NCI-H1930 (cell line): Measurements from ENCODE around the gene SEMA6A.

ENCODE experiments used
- DNase-seq, 2 experiments: peaks; one replicate each; lab custom pipeline; 2025; lab: John Stamatoyannopoulos, UW

The SEMA6A gene, protein sequence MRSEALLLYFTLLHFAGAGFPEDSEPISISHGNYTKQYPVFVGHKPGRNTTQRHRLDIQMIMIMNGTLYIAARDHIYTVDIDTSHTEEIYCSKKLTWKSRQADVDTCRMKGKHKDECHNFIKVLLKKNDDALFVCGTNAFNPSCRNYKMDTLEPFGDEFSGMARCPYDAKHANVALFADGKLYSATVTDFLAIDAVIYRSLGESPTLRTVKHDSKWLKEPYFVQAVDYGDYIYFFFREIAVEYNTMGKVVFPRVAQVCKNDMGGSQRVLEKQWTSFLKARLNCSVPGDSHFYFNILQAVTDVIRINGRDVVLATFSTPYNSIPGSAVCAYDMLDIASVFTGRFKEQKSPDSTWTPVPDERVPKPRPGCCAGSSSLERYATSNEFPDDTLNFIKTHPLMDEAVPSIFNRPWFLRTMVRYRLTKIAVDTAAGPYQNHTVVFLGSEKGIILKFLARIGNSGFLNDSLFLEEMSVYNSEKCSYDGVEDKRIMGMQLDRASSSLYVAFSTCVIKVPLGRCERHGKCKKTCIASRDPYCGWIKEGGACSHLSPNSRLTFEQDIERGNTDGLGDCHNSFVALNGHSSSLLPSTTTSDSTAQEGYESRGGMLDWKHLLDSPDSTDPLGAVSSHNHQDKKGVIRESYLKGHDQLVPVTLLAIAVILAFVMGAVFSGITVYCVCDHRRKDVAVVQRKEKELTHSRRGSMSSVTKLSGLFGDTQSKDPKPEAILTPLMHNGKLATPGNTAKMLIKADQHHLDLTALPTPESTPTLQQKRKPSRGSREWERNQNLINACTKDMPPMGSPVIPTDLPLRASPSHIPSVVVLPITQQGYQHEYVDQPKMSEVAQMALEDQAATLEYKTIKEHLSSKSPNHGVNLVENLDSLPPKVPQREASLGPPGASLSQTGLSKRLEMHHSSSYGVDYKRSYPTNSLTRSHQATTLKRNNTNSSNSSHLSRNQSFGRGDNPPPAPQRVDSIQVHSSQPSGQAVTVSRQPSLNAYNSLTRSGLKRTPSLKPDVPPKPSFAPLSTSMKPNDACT

DNA sequence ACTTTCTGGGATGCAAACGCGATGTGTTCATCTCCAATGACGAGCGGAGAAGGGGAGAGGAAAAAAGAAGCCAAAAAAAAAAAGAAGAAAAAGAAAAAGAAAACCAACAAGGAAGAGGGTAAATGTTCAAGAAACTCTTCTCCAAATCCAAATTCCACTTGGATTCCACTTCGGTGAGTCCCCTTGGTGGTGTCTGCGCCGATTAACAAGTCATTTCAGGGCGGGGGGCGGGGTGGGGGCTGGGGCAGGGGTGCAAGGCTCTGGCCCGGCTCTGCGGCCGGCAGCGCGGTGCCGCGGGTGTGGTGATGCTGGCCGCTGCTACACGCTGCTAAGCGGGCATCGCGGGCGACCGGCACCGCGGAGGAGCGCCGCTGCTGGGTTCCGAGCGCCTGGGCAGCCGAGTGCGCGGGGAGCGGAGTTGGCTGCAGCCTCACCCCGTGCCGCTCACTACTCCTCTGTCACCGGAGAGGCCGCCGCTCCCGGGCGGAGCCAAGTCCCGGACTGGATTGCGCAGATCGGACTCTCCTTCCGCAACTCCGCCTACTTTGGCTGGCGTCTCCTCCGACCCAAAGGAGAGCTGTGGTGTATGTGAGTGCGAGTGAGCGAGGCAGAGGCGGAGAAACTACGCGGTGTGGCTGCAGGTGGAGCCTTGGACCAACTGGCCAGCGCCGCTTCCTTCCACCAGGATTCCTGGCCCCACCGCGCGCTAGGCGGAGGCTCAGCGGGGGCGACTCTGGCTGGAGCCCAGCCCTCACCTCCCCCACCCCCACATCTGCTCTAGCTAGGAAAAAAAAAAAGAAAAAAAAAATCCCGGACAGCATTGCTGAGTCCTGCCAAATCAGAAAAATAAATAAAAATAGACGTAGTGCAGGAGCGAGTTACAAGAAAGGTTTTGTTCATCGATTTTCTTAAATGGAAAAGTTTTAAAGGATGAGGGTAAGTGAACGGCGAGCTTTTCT, at the start of gene SEMA6A:
SEMA6A (minus strand) TSS at position 457 of the 959 bp plus-strand sequence. CDS start 69,879 bp downstream, outside the sequence.
- DNase-seq = peak; percentile 75 to 85

DNA sequence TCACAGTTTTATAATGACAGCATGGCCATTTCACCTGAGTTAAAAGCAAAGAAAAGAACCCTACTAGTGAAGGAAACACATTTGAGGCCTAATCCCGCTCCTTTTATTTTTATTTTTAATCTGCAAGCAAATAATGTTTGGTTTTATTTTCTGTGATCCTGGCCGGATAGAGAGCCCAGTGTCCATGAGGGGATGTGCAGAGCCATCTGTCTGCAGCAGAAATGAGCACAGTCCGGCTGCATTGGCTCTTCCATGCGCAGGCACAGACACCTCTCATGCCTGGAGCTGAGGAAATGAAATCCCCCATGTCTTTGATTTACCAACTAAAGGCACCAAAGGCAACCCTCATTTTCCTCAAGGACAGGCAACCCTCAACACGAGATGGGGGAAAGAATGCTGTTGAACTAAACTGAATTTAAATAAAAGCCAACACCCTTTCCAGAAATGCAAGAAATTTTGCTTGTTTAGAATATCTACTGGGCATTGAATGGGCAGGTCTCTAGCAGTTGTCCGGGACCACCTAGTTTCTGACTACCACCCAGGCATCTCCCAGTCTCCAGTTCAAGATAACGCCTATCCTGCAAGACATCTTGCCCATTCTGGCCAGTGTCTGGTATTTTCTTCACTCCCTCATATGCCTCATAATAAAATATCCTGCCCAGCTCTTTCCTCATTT, 47.9 kb upstream of the SEMA6A start:
- DNase-seq = no peak

DNA sequence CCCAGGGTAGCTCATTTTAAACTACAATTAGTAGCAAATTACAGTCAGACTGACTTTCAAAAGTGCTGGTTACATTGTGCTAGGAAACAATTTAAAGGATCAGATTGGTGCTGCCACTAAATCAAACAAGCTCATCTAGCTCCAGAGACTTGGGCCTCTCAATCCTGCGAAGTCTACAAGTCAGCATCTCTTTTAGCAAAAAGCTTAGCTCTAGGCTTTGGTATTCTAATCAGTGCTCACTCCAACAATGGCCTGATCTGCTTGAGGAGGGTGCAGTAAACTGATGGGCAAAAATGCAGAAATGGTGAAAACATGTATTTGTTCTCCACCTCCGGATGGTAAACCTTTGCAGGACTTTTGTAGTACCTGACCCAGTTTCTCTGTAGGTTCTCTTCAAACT, 47.0 kb upstream of the SEMA6A start:
- DNase-seq = no peak

DNA sequence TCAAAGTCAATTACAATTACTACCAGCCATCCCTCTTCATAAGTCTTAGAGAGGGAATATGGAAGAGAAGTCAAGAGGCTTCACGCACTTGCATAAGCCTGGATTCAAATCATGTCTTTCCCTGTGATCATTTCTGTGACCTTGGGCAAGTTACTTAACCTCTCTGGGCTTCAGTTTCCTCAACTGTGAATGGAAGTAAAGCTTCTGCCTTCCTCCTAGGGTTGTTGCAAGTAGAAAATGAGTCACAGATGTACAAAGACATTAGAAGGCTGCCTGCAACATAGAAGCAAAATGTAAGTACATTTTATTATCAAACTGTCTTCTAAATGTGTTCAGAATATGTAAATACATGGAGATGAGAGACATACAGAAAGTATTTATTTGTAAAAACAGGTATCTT, 42.3 kb upstream of the SEMA6A start:
- no peak for DNase-seq

DNA sequence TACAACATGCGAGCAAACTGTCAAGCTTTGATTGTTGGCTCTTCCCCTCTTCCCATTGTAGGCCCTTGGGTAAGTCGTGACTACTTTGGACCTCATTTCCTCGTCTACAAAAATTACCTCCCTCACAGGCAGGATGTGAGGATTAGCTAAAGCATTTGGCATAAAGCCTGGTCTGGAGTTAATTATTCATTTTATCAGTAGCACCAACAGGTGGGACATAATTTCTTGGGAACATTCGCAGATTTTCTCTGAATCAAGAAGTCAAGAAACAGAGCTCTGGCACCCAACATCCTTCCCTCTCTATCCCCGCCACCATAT, 39.9 kb upstream of the SEMA6A start:
- DNase-seq = no peak

DNA sequence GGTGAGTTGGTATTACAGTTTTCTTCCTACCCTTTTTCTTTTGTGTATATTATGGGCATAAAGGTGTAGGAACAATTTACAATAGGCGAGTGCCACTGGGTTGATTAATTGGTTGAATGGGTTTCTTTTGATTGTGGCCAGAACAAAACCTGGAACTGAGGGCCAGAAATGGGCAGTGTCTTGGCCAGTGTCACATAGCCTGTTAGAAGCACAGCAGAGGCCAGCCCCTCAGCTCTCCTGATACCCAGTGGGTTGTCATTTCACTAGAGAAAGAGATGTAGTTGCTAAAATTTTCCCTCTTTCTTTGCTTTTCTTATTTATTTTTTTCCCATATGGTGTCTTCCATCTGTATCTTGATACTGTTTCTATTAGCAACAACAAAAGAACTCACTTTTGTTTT, 38.8 kb upstream of the SEMA6A start:
- DNase-seq = no peak

DNA sequence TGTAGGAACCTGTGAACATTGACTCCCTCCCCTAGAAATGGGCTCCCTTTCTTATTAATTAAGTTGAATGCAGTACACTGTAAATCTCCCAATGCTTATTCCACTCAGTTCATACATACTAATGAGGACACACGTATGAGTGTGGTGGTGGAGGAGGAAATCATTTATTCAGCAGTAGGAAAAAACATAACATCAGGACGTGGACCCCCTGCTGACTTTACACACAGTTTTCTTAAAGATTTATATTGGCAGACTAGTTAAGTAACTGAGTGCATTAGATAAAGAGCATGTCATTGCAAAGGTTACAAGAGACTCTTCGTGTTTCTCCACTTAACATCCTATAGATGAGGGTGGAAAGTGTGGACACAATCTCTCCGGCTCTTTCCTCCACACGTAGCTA, 37.8 kb upstream of the SEMA6A start:
- DNase-seq = no peak

DNA sequence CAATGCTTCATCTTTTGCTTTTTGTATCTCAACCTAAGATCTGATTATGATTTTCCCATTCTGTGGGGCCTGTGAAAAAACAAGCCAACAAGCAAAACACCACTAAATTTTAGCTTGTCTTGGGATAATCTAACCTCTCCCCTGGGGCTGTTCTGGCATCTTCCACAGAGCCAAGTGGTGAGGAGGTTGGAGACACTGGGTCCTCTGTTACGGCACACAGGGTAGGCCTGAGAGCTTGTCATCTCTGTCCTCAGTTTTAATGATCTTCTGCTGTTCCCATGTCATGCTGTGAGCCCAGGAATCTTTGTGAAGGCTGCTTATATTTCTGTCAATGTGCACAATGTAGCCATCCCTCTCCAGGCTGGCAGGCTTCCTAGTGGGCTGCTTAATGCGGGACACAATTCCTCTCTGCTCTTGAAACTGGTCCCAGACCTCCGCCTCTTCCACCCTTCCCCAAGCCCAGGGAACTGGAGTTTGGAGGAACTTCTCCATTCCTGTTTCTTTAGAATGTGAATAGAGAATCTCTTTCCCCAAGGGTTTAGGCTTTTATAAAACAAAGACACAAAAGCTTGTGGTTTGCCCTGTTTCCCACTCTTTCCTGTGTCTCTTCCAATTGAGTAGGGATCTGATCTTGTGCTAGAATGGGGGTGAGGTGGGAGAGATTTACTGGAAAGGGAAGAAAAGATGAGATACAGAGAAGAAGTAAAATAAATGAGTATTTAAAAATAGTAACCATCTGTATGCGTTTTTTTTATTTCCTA, 30.9 kb upstream of the SEMA6A start:
- no peak for DNase-seq

DNA sequence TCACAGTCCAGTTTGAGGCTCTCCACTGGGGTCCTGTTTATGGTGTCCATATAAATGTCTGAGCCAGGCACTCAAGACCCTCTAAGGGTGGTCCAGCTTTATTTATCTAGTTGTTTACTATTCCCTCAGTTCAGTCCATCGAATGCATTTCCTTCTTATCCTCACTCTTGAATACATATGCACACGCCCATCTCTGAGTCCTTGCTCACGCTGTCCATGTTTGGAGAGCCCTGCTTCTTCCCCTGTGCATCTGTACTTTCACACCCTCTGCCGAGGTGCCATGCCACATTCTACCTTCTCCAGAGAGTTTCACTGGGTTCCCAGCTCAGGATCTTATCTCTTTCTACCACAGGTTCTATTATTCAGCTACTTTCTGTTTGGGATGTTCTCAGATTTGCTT, 30.2 kb upstream of the SEMA6A start:
- no peak for DNase-seq

DNA sequence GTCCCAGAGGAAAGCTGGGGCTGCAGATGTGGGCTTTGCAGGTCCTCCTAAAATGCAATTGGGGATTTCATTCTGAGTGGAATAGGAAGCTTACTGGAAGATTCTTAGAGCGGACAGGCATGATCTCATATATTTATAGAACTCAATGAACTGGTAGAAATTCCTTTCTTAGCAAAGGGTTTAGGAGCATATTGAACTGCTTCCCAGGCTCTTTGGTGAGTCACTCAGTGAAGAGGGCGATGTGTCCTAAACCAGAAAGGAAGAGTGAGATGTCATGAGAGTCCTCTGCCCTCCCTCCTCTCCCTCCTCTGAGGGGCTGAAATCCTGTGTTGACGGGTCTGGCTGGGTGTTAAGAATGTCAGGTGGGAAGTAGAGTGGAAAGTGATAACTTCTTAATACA, 26.3 kb upstream of the SEMA6A start:
- no peak for DNase-seq

DNA sequence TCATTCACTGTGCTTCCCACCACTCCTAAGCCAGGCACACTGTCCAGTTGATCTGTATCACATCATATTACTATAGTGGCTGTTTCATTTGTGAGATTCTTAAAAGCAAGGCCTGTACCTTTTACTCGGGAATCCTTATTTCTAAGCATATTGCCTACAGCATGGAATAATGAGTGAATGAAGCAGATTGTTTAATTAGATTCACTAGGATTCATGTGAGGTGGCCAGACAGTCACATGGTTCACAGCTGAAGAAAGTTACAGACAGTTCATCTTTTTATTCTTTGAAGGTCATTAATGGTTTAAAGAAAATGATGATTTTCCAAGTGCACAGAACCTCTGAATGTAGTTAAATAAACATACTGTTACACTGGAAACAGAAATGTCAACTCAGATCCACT, 24.3 kb upstream of the SEMA6A start:
- no peak for DNase-seq

DNA sequence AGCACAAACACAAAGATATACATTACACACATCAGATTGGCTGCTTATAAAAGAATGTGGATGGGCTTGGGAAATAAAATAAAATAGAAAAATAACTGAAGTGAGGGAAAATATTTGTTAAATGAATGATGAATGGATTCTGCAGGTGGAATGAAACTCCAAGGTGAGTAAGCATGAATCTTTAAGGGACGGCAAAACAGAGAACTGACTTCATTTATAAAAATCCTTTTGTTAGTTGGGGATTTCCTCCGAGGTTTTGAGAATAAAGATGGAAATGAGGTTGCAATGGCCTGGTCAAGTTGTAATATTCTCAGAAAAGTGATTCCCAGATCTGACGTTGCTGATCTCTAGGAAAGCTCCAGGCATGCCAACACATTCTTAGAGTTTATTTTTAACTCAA, 20.9 kb upstream of the SEMA6A start:
- no peak for DNase-seq

DNA sequence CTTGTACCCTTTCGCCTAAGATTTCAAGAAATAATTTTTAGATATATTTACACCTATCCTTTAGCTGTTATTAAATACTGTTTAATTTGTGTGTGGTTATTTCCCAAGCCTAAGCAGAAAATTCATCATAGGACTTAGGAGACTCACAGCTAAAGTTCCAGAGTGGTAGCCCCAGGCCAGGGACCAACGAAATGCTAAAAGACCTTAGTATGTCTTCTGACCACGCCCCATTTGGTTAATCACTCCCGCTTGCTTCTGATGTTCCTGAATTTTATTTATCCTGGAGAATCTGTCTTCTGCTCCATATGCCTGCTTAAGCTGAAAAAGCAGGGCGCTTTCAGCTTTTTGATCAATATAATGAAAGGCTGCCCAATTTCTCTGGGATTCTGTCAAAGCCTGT, 18.7 kb upstream of the SEMA6A start:
- DNase-seq = no peak

DNA sequence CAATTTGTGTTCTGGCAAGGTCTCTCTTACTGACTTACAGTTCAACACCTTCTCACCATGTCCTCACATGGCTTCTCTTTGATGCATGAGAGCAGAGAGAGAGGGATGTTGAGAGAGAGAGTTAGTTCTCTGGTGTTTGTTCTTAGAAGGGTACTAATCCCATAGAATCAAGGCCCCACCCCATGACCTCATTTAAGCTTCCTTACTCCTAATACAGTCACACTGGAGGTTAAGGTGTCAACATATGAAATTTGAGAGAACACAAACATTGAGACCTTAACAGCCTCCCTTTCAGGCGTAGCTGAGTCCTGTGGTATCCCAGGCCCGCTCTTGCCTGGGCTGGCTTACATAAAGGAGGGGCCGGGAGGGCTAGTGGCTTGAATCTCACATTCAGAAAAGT, 10.6 kb upstream of the SEMA6A start:
- no peak for DNase-seq

DNA sequence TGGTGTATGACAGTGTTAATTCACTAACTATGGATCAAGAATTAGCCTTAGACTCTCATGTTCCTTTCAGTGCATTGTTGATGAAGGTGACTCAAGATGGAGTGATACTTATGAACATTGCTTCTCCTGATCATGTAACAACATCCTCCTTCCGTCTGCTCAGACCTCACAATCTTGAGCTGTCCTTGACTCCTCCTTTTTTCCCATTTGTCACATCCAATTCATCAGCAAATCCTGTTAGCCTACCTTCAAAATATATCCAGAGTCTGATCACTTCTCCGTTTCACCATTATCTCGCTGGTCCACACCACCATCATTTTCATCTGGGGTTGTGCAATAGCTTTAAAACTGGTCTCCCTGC, 9.2 kb upstream of the SEMA6A start:
- no peak for DNase-seq

DNA sequence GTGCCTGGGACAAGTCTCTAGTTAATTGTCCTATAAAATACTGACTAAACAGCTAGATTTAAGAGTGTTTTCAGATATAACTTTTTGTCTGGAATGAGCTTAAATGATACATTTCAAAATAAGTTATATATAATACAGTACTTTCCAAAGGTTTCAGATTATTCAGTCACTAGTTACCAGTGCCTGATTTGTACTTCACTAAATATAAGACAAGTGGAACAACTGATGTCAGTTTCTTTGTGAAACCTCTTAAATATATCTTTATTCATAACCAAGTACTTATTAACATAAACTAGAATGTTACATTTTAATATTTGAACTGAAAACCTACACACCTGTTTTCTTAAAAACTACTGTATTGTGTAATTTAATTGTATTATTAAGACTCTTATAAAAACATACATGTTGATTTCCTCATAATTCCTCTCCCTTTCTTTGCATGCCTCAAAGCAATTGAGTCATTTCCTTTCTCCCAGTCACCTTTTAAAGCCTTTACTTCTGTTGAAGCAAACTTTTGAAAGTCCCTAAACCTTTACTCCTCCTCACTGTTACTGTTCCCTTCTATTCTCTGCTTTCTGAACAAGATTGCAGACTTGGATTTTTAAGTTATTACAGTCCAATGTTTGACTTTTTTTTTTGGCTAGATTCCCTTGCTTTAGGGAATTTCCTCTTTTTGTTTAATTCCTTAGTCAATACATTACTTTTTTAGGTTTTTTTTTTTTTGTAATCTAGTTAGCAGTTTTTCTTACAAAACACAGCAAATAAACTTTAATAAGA, 8.7 kb upstream of the SEMA6A start:
- DNase-seq = no peak

DNA sequence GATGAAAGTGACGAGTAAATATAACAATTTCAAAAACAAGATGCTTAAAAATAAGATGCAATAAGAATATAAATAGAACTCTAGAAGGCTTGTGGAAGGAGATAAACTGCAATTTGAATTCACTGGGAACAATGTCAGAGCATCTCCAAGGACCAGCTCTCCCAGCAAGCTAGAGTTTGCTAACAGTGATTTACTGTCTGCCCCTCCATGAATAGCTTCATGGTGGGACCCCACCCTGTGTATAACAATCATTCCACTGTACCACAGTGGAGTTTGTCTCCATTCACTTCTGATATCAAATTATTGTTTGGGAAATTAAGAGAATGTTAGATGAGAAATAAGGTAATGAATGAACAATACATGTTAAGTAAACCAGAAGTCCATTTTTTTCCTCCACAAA, 7.3 kb upstream of the SEMA6A start:
- DNase-seq = no peak

DNA sequence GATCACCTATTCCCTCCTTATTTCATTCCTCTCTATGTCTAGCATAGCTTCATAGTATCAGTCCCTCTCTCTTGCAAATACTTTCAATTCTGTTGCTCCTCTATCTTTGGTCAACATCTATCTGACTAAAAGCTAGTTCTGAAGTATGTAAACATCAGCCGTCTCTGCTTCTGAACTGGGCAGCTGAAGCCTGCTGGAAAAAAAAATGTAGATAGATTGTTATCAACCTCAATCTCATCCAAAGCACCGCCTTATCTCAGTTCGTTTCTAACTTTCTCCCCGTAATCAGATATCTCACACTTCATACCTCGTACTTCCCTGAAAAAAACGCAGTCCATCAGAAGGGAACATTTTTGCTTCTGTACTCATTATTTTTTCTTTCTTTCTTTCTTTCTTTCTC, 4.5 kb upstream of the SEMA6A start:
- no peak for DNase-seq

DNA sequence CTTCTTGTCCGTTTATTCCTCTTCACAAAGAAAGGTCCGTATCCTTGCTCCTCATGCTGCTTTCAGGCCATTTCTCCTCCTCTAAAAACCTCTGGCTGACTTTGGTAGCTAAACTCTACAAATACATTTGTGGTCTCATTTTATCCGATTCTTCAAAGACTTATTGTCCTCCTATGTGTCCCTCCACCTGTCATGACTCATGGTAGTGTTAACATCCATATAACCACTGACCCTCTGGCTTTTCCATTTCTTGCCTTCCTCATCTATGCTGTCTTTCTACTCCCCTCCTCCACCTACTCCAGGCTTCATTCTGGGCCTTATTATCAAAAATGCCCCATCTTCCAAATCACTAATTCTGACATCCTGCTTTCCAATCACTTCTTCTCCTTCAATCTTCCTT, 4.1 kb upstream of the SEMA6A start:
- no peak for DNase-seq
